22Rv1 (cell line): ENCODE data around the gene ZRANB2.

ENCODE experiments used
- ZFX ChIP-seq: fragments of 450-650 bp; IDR thresholded peaks from 2 replicates; pipeline ENCODE4 v1.6.1; 2017; ENCODE audit warnings: antibody characterized with exemption, borderline replicate concordance
- TF ChIP-seq, protein P1 (sequence below): fragments of 450-650 bp; IDR thresholded peaks from 2 replicates; pipeline ENCODE4 v1.5.1; 2017; ENCODE audit warnings: mild to moderate bottlenecking

GRCh38 chr1:71101839-71102376 is 21.1 kb upstream of the ZRANB2 start:
- TF ChIP-seq, protein P1, sequence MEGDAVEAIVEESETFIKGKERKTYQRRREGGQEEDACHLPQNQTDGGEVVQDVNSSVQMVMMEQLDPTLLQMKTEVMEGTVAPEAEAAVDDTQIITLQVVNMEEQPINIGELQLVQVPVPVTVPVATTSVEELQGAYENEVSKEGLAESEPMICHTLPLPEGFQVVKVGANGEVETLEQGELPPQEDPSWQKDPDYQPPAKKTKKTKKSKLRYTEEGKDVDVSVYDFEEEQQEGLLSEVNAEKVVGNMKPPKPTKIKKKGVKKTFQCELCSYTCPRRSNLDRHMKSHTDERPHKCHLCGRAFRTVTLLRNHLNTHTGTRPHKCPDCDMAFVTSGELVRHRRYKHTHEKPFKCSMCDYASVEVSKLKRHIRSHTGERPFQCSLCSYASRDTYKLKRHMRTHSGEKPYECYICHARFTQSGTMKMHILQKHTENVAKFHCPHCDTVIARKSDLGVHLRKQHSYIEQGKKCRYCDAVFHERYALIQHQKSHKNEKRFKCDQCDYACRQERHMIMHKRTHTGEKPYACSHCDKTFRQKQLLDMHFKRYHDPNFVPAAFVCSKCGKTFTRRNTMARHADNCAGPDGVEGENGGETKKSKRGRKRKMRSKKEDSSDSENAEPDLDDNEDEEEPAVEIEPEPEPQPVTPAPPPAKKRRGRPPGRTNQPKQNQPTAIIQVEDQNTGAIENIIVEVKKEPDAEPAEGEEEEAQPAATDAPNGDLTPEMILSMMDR: no peak
- no peak for TF ChIP-seq ZFX
